ENCODE results near the gene SHD. TPM values are rescaled to one million over a fixed set of nuclear protein-coding genes. Genes with fewer than 3 reads are reported as not detected.
A peak's percentile ranks its signal among the peaks of the same experiment; 100 is the strongest.

Gene SHD
- total and polyA plus RNA-seq, 12 donors, result 0.03 to 0.37 (median 0.24) TPM; not detected in 8

- H3K27me3 ChIP-seq, result peaks cover 0 to 21% (median 0%) of the 10 kb centered on the region in 7 donors
- H3K4me1 ChIP-seq, result peaks cover 0 to 13% (median 0%) of the 10 kb centered on the region in 9 donors
- peak overlapping the region in 1 of 10 donors; percentile 50 for H3K27ac ChIP-seq
- peak overlapping the region in 2 of 10 donors; percentile 10 to 14 for H3K4me3 ChIP-seq
- ATAC-seq (peak in 2 of 8 donors; percentile 19 to 31), DNase-seq (no peak)
- H3K9me3 ChIP-seq, result no peaks in the 10 kb centered on the region
- WGBS, 2 donors, result 41 to 57% methylated on average over 12 of the region's 12 CpGs
- H3K36me3 ChIP-seq, result no peaks in the 10 kb centered on the region
- intact Hi-C loops (cut with DNase I), result no loop called here
- TF ChIP-seq CTCF (IDR thresholded peaks at IDR 0.05), result no peak
Observed at GRCh38 chr19:4313847-4314490, 34.9 kb downstream of the SHD start.

DNA sequence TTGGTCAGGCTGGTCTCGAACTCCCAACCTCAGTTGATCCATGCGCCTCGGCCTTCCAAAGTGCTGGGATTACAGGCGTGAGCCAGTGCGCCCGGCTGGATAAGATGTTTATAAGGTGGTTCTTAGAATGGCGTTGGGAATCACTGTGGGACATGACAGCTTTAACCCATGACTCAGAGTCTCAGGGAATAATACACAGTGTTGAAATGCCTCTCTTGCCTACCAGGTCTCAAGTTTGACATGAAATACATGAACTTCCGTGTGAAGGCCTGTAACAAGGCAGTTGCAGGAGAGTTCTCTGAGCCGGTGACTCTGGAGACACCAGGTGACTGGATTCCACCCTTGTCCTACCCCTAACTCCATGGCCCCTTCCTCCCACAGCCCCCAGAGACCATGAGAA, 37.9 kb downstream of the SHD start:
- TF ChIP-seq CTCF (IDR thresholded peaks at IDR 0.05), result no peak
- H3K4me3 ChIP-seq, result no peak overlapping the region
- peaks cover 0 to 13% (median 0%) of the 10 kb centered on the region in 9 donors for H3K4me1 ChIP-seq
- ATAC-seq, result no peak
- intact Hi-C loops (cut with DNase I), result no loop called here
- H3K27me3 ChIP-seq, result peaks cover 0 to 21% (median 0%) of the 10 kb centered on the region in 7 donors
- no peak for DNase-seq
- 86 to 89% methylated on average over 9 of the region's 9 CpGs for WGBS, 2 donors
- no peaks in the 10 kb centered on the region for H3K36me3 ChIP-seq
- H3K27ac ChIP-seq, result no peak overlapping the region
- peaks cover 0 to 17% (median 0%) of the 10 kb centered on the region in 11 donors for H3K9me3 ChIP-seq

DNA sequence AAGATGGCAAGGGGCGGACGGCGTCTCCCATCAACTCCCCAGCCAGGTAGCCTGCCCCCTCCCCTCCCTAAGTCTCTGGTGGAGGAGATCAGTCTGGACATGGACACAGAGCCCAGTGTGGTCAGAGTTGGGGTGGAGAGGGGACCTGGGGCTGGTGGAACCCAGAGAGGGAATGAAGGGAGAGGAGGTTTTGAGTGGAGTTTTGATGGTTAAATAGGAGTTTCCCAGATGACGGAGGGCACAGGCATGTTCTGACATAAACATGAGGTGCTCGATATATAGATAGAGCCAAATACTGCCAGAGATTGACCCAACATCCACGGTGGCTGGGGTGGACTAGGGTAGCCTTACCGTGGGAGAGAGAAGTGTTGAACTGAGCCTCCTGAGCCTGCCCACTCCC, 39.4 kb downstream of the SHD start:
- H3K27me3 ChIP-seq, result peaks cover 0 to 21% (median 0%) of the 10 kb centered on the region in 7 donors
- no peak for TF ChIP-seq CTCF (IDR thresholded peaks at IDR 0.05)
- H3K27ac ChIP-seq, result no peak overlapping the region
- no peak overlapping the region for H3K4me3 ChIP-seq
- H3K4me1 ChIP-seq, result peaks cover 0 to 13% (median 0%) of the 10 kb centered on the region in 9 donors
- no peak for ATAC-seq
- no peak for DNase-seq
- H3K36me3 ChIP-seq, result no peaks in the 10 kb centered on the region
- 92 to 95% methylated on average over 7 of the region's 7 CpGs for WGBS, 2 donors
- H3K9me3 ChIP-seq, result peaks cover 0 to 17% (median 0%) of the 10 kb centered on the region in 11 donors
- intact Hi-C loops (cut with DNase I), result no loop called here

DNA sequence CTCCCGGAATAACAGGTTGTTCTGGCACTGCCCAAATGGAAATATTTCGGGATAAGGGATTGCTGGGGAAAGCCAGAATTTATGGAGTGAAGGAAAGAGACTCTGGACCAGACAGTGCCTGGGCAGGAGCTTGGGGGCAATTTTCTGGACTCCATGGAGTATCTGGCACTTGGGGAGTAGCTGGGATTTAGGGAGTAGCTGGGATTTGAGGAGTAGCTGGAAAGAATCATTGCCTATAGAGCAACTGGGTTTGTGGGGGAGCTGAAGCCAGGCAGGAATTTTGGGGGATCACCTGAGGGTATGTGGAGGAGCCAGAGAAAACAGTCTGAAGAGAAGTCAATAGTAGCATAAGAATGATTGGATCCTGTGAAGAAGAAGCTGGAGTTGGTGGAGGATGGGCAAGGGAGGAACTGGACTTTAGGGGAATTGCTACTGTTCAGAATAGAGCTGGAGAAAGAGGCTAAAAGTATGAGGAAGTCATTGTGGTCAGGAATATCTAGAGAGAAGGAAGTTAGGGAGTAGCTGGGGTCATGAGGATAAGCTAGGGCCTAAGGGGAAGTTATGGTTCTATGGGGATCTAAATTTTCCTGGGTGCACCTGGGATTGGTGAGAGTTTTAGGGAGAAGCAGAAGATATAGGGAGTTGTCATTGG, 40.1 kb downstream of the SHD start:
- H3K9me3 ChIP-seq, result peaks cover 0 to 17% (median 0%) of the 10 kb centered on the region in 11 donors
- 93 to 95% methylated on average over 2 of the region's 2 CpGs for WGBS, 2 donors
- TF ChIP-seq CTCF (IDR thresholded peaks at IDR 0.05), result no peak
- H3K4me1 ChIP-seq, result peaks cover 0 to 8% (median 0%) of the 10 kb centered on the region in 9 donors
- H3K36me3 ChIP-seq, result no peaks in the 10 kb centered on the region
- DNase-seq (no peak), ATAC-seq (no peak)
- intact Hi-C loops (cut with DNase I), result no loop called here
- no peak overlapping the region for H3K27ac ChIP-seq
- H3K4me3 ChIP-seq, result no peak overlapping the region
- peaks cover 0 to 21% (median 0%) of the 10 kb centered on the region in 7 donors for H3K27me3 ChIP-seq
